Uterus (tissue), 4 donors: ENCODE data around the gene S100A14. TPM values are rescaled to one million over a fixed set of nuclear protein-coding genes. Genes with fewer than 3 reads are reported as not detected.

Experiments used
- DNase-seq, 2 donors: peaks; one replicate each; pipeline ENCODE4 v3.0.0-alpha.2; 2019 to 2020
- H3K27ac ChIP-seq, 2 donors: fragments of 200-600 bp; sonication (generic); 1 replicate in 1 of 2; 2 replicates in 1 of 2; pipeline ENCODE4 v1.5.1; 2016 to 2018
- H3K27me3 ChIP-seq, 2 donors: fragments of 200-600 bp; sonication (generic); one replicate each; pipeline ENCODE4 v1.5.1; 2018 to 2019; ENCODE audit warnings: control low read depth in 1 of 2
- H3K36me3 ChIP-seq, 2 donors: fragments of 200-600 bp; sonication (generic); one replicate each; pipeline ENCODE4 v1.5.1; 2019; ENCODE audit warnings: control low read depth in 1 of 2
- H3K4me1 ChIP-seq, 2 donors: fragments of 200-600 bp; sonication (generic); one replicate each; pipeline ENCODE4 v1.5.1; 2018 to 2019; ENCODE audit warnings: control low read depth in 1 of 2
- H3K4me3 ChIP-seq, 2 donors: fragments of 200-600 bp; sonication (generic); 1 replicate in 1 of 2; 2 replicates in 1 of 2; pipeline ENCODE4 v1.5.1; 2018 to 2019; ENCODE audit warnings: mild to moderate bottlenecking in 1 of 2
- H3K9me3 ChIP-seq, 2 donors: fragments of 200-600 bp; sonication (generic); one replicate each; pipeline ENCODE4 v1.5.1; 2019; ENCODE audit warnings: control low read depth in 1 of 2
- POLR2A ChIP-seq, 2 donors: fragments of 450-650 bp; IDR thresholded peaks; one replicate each; pipeline ENCODE4 v1.6.1; 2016; ENCODE audit warnings: antibody characterized with exemption in 2 of 2, mild to moderate bottlenecking in 1 of 2, moderate library complexity in 1 of 2
- intact Hi-C: fragments of 100-400 bp; cut with DNase I; formaldehyde crosslinking; loops from one replicate; pipeline ENCODE4 v1.15.1; 2023; ENCODE audit warnings: low total_unique reads
- total RNA-seq, 4 donors: library from RNA; depleted of rRNA in 3 of 4; stranded (reverse); fragments of >200 nt in 3 of 4; gene quantifications; one replicate each; pipeline versions ENCODE4 v1.1.0 to v1.2.4, GENCODE V29; 2014 to 2023
- TF ChIP-seq, protein P1 (sequence below), 4 experiments: fragments of 200-600 bp in 2 of 4; fragments of 450-650 bp in 2 of 4; sonication (generic) in 2 of 4; IDR thresholded peaks; one replicate each; pipeline ENCODE4 v1.5.1; 2016 to 2019; ENCODE audit warnings: antibody characterized with exemption in 4 of 4, mild to moderate bottlenecking in 2 of 4, moderate library complexity in 1 of 4
- donor health status: DM: yes; HTN: yes; CAD: no.

Gene S100A14
- total RNA-seq, 4 donors from 2014 or later: 0.29 to 6.2 TPM; not detected in 2

DNA sequence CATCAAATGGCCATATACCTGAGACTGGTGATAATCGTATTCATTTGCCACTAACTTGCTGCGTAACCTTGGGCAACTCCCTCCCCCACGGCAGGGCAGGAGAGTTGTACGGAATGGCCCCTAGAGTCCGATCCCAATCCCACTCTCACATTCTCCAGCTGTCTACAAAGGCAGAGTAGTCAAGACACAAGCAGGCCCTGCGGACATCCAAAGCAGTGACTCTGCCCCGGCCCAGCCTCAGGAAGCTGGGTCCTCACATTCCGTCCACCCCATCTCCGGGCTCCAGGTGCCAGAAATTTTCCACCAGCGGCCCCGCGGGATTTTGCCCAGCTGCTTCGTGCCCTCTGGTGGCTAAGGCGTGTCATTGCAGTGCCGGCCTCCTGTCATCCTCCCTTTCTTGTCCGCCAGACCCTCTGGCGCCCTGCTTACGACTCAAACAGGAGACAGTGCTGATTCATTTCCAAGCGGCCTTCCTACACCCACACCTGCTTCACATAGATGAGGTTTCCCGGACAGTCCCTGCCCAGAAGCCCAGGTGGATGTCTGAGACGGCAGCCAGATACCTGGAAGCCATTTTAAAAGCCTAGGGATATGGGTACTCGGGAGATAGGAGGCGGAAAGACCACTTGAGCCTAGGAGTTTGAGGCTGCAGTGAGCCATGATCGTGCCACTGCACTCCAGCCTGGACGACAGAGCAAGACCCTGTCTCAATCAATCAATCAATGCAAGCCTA lies 47.6 kb downstream of the S100A14 start:
- intact Hi-C loops: loop anchor here (1.0 to 2.0 kb wide), 2 partner anchors 36 to 58 kb away; no protein-coding TSS in a partner anchor
- Histone ChIP-seq H3K36me3 (no peaks in the 10 kb centered on the region), H3K27me3 (no peaks in the 10 kb centered on the region), H3K4me3 (peak overlapping the region in 1 of 2 donors; percentile 19), H3K4me1 (peaks cover 5 to 12% of the 10 kb centered on the region in 2 donors), H3K27ac (peak overlapping the region; percentile 89 to 91), H3K9me3 (no peaks in the 10 kb centered on the region)
- DNase-seq: peak; percentile 93
- peak in 1 of 2 donors; percentile 37 for TF ChIP-seq POLR2A (IDR thresholded peaks at IDR 0.05)
- TF ChIP-seq, protein P1, sequence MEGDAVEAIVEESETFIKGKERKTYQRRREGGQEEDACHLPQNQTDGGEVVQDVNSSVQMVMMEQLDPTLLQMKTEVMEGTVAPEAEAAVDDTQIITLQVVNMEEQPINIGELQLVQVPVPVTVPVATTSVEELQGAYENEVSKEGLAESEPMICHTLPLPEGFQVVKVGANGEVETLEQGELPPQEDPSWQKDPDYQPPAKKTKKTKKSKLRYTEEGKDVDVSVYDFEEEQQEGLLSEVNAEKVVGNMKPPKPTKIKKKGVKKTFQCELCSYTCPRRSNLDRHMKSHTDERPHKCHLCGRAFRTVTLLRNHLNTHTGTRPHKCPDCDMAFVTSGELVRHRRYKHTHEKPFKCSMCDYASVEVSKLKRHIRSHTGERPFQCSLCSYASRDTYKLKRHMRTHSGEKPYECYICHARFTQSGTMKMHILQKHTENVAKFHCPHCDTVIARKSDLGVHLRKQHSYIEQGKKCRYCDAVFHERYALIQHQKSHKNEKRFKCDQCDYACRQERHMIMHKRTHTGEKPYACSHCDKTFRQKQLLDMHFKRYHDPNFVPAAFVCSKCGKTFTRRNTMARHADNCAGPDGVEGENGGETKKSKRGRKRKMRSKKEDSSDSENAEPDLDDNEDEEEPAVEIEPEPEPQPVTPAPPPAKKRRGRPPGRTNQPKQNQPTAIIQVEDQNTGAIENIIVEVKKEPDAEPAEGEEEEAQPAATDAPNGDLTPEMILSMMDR (IDR thresholded peaks at IDR 0.05): peak; percentile 99 to 100 (median 99)

DNA sequence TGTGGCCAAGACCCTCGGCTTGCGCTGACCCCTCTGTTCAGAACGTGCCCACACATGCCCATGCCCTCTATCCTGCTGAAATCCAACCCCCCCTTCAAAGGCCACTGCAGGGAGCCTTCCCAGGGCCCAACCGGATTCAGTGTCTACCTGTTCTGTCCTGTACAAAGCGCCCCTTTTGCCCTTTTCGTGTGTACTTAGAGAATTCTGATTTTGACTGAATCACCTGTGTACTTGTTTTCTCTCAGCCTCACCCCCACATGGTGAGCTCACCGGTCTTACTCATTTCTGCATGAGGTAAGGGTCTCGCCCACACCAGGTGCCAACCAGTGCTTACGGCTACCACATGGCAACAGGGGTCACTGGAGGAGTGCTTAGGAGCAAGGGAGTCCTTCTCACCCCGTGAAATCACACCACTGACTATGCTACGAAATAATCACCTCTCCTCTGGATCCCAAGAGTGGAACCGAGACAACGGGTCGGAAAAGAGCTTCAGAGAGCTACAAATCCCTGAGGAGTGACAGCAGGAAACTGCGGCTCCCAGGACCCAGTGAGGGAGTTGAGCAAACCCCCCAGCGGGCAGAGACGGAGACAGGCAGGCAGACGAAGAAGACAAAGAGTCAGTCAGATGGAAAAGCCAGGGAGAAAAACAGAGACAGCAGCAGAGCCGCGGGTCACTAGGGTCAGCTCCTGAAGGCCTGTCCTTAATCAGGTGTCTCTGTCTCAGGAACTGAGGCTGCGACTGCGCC lies 48.3 kb downstream of the S100A14 start:
- intact Hi-C loops: loop anchor here (1.0 to 2.0 kb wide), 2 partner anchors 35 to 57 kb away; no protein-coding TSS in a partner anchor
- H3K9me3 ChIP-seq: no peaks in the 10 kb centered on the region
- H3K27ac ChIP-seq: peak overlapping the region; percentile 89 to 91
- no peaks in the 10 kb centered on the region for H3K36me3 ChIP-seq
- peak in 1 of 2 donors; percentile 64 for DNase-seq
- peak overlapping the region in 1 of 2 donors; percentile 19 for H3K4me3 ChIP-seq
- no peak for TF ChIP-seq POLR2A (IDR thresholded peaks at IDR 0.05)
- TF ChIP-seq, protein P1 (IDR thresholded peaks at IDR 0.05): no peak
- peaks cover 5 to 12% of the 10 kb centered on the region in 2 donors for H3K4me1 ChIP-seq
- H3K27me3 ChIP-seq: no peaks in the 10 kb centered on the region

DNA sequence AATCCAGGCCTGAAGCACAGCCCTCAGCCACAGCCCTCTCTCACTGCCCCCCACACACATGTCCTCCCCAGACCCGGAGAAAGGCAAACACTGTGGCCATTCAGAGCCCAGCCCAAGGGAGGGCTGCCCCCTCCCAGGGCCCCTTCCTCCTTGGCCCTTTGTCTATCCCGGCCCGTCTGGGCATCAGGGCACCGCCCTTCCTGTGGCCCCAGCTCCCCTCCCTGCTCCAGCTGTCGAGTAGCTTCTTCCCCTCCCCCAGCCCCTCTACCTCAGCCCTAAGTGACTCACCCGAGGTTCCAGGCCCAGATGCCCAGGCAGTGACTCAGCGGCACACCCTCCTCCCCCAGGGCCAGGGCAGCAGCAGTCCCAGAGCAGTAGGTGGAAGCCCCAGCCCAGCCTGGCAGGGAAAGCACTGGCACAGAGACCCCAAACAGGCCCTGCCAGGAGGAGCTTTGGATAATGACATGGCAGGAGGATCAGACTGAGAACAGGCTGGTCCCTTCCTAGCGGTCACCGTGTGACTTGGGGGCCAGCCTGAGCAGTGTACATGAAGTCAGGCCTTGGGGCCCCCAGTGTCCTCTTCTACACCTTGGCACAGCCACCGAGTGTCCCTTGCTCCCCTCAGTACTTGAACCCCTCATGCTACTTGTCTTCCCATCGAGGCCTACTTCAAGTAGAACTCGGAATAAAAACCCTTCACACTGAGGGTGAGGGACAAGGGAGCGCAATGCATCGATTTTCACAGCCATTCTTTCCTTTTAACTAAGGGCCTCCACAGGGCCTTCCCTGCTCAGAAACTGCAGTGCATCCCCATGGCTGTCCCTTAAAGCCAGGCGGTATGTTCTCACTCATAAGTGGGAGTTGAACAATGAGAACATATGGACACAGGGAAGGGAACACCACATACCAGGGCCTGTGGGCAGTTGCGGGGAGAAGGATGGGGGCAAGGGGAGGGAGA lies 49.4 kb downstream of the S100A14 start:
- intact Hi-C loops: no loop called here
- Histone ChIP-seq H3K4me1 (peaks cover 5 to 12% of the 10 kb centered on the region in 2 donors), H3K27me3 (no peaks in the 10 kb centered on the region), H3K36me3 (no peaks in the 10 kb centered on the region), H3K9me3 (no peaks in the 10 kb centered on the region), H3K4me3 (no peak overlapping the region), H3K27ac (peak overlapping the region; percentile 89 to 91)
- TF ChIP-seq POLR2A (IDR thresholded peaks at IDR 0.05): peak; percentile 55 to 58
- TF ChIP-seq, protein P1 (IDR thresholded peaks at IDR 0.05): peak in 1 of 4 experiments; percentile 19
- peak; percentile 93 to 98 for DNase-seq

- intact Hi-C loops: no loop called here
- H3K4me3 ChIP-seq: no peak within 1 kb of the TSS
- no peaks in the 10 kb centered on the region for H3K9me3 ChIP-seq
- peak; percentile 69 to 77 for DNase-seq
- peaks cover 5 to 12% of the 10 kb centered on the region in 2 donors for H3K4me1 ChIP-seq
- H3K27ac ChIP-seq: peak within 1 kb of the TSS; percentile 89 to 91
- H3K36me3 ChIP-seq: no peaks in the 10 kb centered on the region
- TF ChIP-seq POLR2A (IDR thresholded peaks at IDR 0.05): peak in 1 of 2 donors; percentile 29
- TF ChIP-seq, protein P1 (IDR thresholded peaks at IDR 0.05): no peak
- H3K27me3 ChIP-seq: no peaks in the 10 kb centered on the region
Observed at GRCh38 chr1:153565529-153566374, 50.4 kb downstream of the S100A14 start, which contains the start of gene S100A2. Gene S100A2 (minus strand): TSS chr1:153565844. CDS start chr1:153563877, 1,967 bp downstream.
